ENCODE results near the gene DDX24.

Gene DDX24

GRCh38 chr14:94113908-94114588 lies 33.0 kb upstream of the DDX24 start:
- no peak for DNase-seq

- DNase-seq, result peak; percentile 33
Observed at GRCh38 chr14:94113490-94113889, 32.5 kb upstream of the DDX24 start.

DNA sequence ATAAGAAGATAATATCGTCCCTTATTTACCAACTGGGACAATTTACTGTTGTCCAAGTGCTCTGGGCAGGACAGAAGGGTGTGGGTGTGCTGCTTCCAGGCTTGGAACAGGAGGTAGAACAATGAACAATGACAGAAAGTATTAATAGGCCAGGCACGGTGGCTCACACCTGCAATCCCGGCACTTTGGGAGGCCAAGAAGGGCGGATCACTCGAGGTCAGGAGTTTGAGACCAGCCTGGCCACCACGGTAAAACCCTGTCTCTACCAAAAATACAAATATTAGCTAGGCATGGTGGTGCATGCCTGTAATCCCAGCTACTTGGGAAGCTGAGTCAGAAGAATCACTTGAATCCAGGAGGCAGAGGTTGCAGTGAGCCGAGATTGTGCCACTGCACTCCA lies 32.1 kb upstream of the DDX24 start:
- DNase-seq, result no peak

- no peak for DNase-seq
Observed at GRCh38 chr14:94112513-94113063, 31.6 kb upstream of the DDX24 start.

- no peak for DNase-seq
Observed at GRCh38 chr14:94111276-94112095, 30.5 kb upstream of the DDX24 start.

- DNase-seq, result no peak
Observed at GRCh38 chr14:94110552-94111181, 29.7 kb upstream of the DDX24 start, which contains the start of gene IFI27. IFI27 (plus strand) TSS chr14:94110736.

GRCh38 chr14:94109915-94110250 lies 28.9 kb upstream of the DDX24 start:
- no peak for DNase-seq

DNA sequence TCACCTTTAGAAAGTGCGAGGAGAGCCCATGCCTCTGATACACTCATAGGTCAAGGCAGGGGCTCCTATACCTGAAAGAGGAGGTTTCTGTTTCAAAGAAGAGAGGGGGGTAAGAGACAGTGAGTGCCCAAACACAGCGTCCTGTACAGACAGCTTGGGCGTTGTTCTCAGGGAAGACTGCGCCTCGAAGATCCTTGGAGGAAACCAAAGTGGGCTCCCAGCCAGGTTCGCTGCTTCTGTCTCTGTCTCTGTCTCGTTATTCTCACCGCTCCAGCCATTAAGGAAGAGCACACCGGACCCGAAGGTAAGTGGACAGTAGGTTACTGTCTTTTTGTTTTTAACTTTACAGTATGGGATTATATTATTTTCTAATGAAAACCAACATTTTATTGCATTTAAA lies 23.7 kb upstream of the DDX24 start:
- DNase-seq, result no peak

GRCh38 chr14:94103554-94104150 lies 22.6 kb upstream of the DDX24 start:
- DNase-seq, result no peak

- no peak for DNase-seq
Observed at GRCh38 chr14:94102768-94103482, 21.9 kb upstream of the DDX24 start.

DNA sequence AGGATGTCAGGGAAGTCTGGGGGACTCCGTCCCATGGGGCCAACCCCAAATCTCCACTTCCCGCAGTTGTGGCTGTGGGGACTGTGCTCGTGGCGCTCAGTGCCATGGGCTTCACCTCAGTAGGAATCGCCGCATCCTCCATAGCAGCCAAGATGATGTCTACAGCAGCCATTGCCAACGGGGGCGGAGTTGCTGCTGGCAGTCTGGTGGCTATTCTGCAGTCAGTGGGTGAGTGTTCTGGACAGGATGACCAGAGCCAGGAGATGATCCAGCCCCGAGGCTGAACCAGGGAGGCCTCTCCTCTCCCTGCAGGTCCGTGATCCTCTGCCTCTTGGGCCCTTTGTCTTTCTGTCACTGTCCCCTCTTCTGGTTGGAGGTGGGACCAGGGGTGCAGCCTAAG lies 20.7 kb upstream of the DDX24 start:
- DNase-seq, result no peak

GRCh38 chr14:94100847-94101246 lies 19.8 kb upstream of the DDX24 start:
- no peak for DNase-seq

DNA sequence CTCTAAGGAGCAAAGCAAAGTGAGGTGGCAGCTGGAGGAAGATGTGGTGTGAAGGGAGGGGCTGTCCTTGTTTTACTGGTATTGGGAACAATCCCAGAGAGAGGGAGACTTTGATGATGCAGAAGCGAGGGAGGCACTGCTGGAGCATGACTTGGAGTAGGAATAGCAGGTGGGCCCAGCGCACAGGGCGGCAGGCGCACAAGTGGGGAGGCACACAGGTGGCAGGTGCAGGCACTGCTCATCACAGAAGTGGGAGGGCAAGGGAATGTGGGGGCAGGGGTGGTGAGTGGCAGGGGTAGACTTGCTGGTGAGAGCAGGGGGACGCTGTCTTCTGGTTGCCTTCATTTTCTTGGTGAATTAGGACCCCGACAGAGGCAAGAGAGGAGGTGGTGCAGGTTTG lies 18.0 kb upstream of the DDX24 start:
- DNase-seq, result no peak

GRCh38 chr14:94098326-94098992 lies 17.5 kb upstream of the DDX24 start:
- DNase-seq, result no peak

- DNase-seq, result peak; percentile 37
Observed at GRCh38 chr14:94097091-94097490, 16.1 kb upstream of the DDX24 start.

DNA sequence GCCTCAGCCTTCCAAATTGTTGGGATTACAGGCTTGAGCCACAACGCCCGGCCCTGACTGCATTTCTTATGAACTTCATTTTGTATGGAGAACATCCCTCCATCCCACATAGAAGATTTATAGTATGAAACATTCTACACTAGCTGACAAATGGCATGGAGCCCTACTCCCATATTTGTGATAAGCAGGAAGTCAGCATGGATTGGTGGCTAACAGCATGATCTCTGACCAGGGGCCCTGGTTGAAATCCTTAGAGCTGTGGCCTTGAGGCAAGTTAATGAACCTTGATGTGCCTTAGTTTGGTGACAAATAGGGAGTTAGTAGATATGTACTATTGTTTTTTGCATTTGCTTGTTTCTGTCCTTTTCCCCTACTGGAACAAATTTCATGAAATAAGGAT lies 12.4 kb upstream of the DDX24 start:
- no peak for DNase-seq

DNA sequence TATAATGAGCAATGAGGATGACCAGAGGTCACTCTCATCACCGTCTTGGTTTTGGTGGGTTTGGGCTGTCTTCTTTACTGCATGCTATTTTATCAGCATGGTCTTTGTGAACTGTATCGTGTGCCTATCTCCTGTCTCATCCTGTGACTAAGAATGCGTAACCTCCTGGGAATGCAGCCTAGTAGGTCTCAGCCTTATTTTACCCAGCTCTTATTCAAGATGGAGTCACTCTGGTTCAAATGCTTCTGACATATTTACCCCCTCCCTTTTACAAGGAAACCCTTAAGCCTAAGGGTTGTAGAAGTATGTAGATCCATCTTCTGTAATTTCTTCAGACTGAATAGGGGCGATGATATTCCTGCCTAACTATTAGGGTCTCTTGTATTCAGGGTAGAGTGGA lies 8.5 kb upstream of the DDX24 start:
- DNase-seq, result no peak

GRCh38 chr14:94088516-94088915 lies 7.5 kb upstream of the DDX24 start:
- DNase-seq, result no peak

GRCh38 chr14:94087891-94088290 lies 6.9 kb upstream of the DDX24 start:
- no peak for DNase-seq

GRCh38 chr14:94081386-94081820 lies 401 bp upstream of the DDX24 start:
- no peak for DNase-seq

DNA sequence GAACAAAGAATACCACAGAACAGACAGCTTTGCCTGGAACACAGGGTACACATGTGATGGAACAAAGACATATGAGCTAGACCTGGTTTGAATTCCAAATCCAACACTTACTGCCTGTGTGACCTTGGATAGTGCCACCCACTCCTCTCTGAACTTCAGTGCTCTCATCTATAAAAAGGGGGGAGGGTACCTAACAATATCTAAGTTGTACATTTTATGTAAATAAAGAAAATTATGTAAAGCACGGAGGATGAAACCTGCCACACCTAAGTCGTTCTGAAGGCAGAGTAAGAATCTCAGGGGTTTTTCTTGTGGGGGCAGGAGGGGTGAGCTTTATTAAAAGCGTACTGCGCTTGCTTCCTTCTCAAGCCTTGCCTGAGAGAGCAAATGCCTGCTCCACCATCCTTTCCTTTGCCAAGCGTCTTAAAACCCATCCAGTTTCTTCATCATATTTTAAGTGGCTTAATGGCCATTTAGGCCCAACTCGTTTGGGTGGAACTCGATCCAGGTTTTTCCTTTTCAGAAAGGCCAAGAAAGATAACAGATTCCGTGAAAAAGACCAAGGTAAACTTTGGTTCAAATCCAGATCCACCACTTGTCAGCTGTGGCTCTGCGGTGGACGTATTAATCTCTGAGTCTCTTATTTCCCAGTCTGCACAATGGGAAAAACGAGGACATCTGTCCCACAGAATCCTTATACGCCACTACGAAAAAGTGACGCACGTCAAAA lies 946 bp downstream of the DDX24 start:
- peak; percentile 65 for DNase-seq
